Liver (tissue), 9 donors: ENCODE measurements around the gene LAPTM4A. TPM values are rescaled to one million over a fixed set of nuclear protein-coding genes. Genes with fewer than 3 reads are reported as not detected.

Source experiments
- DNase-seq: peaks from one replicate; pipeline ENCODE4 v3.0.0-alpha.2; 2017; ENCODE audit warnings: low spot score
- H3K27ac ChIP-seq, 2 donors: one replicate each; pipeline ENCODE4 v1.7.0; 2013; ENCODE audit warnings: inconsistent platforms in 2 of 2, low read length in 2 of 2, control low read depth in 1 of 2, low read depth in 1 of 2, mild to moderate bottlenecking in 1 of 2
- H3K27me3 ChIP-seq, 4 donors: one replicate each; pipeline versions ENCODE4 v1.6.1 to v1.7.0; 2013; ENCODE audit warnings: low read length in 3 of 4, inconsistent platforms in 1 of 4, mild to moderate bottlenecking in 1 of 4, moderate library complexity in 1 of 4; ENCODE audit not compliant: control insufficient read depth in 4 of 4, insufficient read depth in 4 of 4
- H3K36me3 ChIP-seq, 4 donors: one replicate each; pipeline versions ENCODE4 v1.6.1 to v1.7.0; 2013; ENCODE audit warnings: low read length in 3 of 4, mild to moderate bottlenecking in 3 of 4, low read depth in 1 of 4, moderate library complexity in 1 of 4; ENCODE audit not compliant: control insufficient read depth in 4 of 4, insufficient read depth in 3 of 4
- H3K4me1 ChIP-seq, 4 donors: one replicate each; pipeline versions ENCODE4 v1.6.1 to v1.7.0; 2013; ENCODE audit warnings: low read length in 3 of 4, mild to moderate bottlenecking in 3 of 4, moderate library complexity in 1 of 4; ENCODE audit not compliant: control insufficient read depth in 4 of 4, insufficient read depth in 4 of 4
- H3K4me3 ChIP-seq, 3 donors: one replicate each; pipeline versions ENCODE4 v1.6.1 to v1.7.0; 2013; ENCODE audit warnings: low read length in 3 of 3, control low read depth in 1 of 3, low read depth in 1 of 3, mild to moderate bottlenecking in 1 of 3
- H3K9ac ChIP-seq, 2 donors: one replicate each; pipeline ENCODE4 v1.7.0; 2013; ENCODE audit warnings: low read length in 2 of 2, mild to moderate bottlenecking in 2 of 2, moderate library complexity in 2 of 2, control low read depth in 1 of 2, low read depth in 1 of 2
- H3K9me3 ChIP-seq, 4 donors: one replicate each; pipeline versions ENCODE4 v1.6.1 to v1.7.0; 2013; ENCODE audit warnings: low read length in 3 of 4; ENCODE audit not compliant: control insufficient read depth in 4 of 4
- ATF3 ChIP-seq: IDR thresholded peaks from 2 replicates; pipeline ENCODE4 v1.6.1; 2016; ENCODE audit warnings: antibody characterized with exemption
- CTCF ChIP-seq: fragments of 150-350 bp; IDR thresholded peaks from 2 replicates; pipeline ENCODE4 v1.5.1; 2017; ENCODE audit warnings: improper control_type of control experiment, low read depth, low read length; ENCODE audit not compliant: missing input control
- GABPA ChIP-seq, 2 donors: IDR thresholded peaks in 1 of 2; conservative IDR thresholded peaks in 1 of 2; 2 replicates each; pipeline ENCODE4 v1.6.1; 2016; ENCODE audit warnings: antibody characterized with exemption in 2 of 2, mild to moderate bottlenecking in 1 of 2, moderate library complexity in 1 of 2
- HNF4A ChIP-seq, 2 donors: conservative IDR thresholded peaks; 2 replicates each; pipeline ENCODE4 v1.6.1; 2016; ENCODE audit warnings: antibody characterized with exemption in 2 of 2, mild to moderate bottlenecking in 2 of 2
- HNF4G ChIP-seq: IDR thresholded peaks from 2 replicates; pipeline ENCODE4 v1.6.1; 2016; ENCODE audit warnings: antibody characterized with exemption
- JUND ChIP-seq, 2 donors: IDR thresholded peaks; 2 replicates each; pipeline ENCODE4 v1.6.1; 2016; ENCODE audit warnings: antibody characterized with exemption in 2 of 2
- SP1 ChIP-seq: IDR thresholded peaks from 2 replicates; pipeline ENCODE4 v1.6.1; 2018; ENCODE audit warnings: antibody characterized with exemption, mild to moderate bottlenecking
- YY1 ChIP-seq: IDR thresholded peaks from 2 replicates; pipeline ENCODE4 v1.6.1; 2016; ENCODE audit warnings: antibody characterized with exemption, mild to moderate bottlenecking
- ZBTB33 ChIP-seq: IDR thresholded peaks from 2 replicates; pipeline ENCODE4 v1.6.1; 2016; ENCODE audit warnings: antibody characterized with exemption
- WGBS: extraction: QIAGEN DNeasy Blood & Tissue Kit; methylation state at CpG from one replicate; pipeline ENCODE4 v1.1.7; 2013; 5-methylcytosine and 5-hydroxymethylcytosine counted together
- polyA plus RNA-seq, 2 donors: library from polyadenylated mRNA; stranded (reverse) in 1 of 2; unstranded in 1 of 2; fragments of 200-250 nt in 1 of 2; fragments of >200 nt in 1 of 2; fragmentation: Nextera tagmentation in 1 of 2; extraction: Ambion mirVana in 1 of 2; gene quantifications; one replicate each; pipeline versions ENCODE4 v1.2.1 to v1.2.3, GENCODE V29; 2013 to 2015
- total RNA-seq, 2 donors: library from RNA; depleted of rRNA; stranded (reverse); fragments of >200 nt; gene quantifications; one replicate each; pipeline ENCODE4 v1.2.3, GENCODE V29; 2014
- donor health status: healthy.
- donor health status: healthy.
- donor health status: healthy.
- donor health status: healthy.
- donor health status: healthy.

Gene LAPTM4A
- total and polyA plus RNA-seq, 4 donors: 69.1 to 183 (median 122) TPM

- H3K4me1 ChIP-seq: peaks cover 0 to 12% (median 1%) of the 10 kb centered on the region in 4 donors
- no peak for TF ChIP-seq JUND (IDR thresholded peaks at IDR 0.05)
- no peak for TF ChIP-seq HNF4A (conservative IDR thresholded peaks at IDR 0.05)
- TF ChIP-seq SP1: no peak
- TF ChIP-seq CTCF: no peak
- TF ChIP-seq ATF3: no peak
- no peak for TF ChIP-seq GABPA (IDR thresholded peaks at IDR 0.05 in 1 of 2, conservative IDR thresholded peaks at IDR 0.05 in 1 of 2)
- peak overlapping the region in 1 of 2 donors; percentile 49 for H3K27ac ChIP-seq
- 87% methylated on average over 8 of the region's 8 CpGs for WGBS
- H3K9me3 ChIP-seq: no peaks in the 10 kb centered on the region
- H3K27me3 ChIP-seq: no peaks in the 10 kb centered on the region
- no peak overlapping the region for H3K9ac ChIP-seq
- no peak for DNase-seq
- peaks cover 6 to 49% (median 34%) of the 10 kb centered on the region in 4 donors for H3K36me3 ChIP-seq
- H3K4me3 ChIP-seq: no peak overlapping the region
Observed at GRCh38 chr2:20040489-20041172, 10.8 kb downstream of the LAPTM4A start.

GRCh38 chr2:20037660-20038059 is 13.8 kb downstream of the LAPTM4A start:
- H3K27me3 ChIP-seq: no peaks in the 10 kb centered on the region
- no peak overlapping the region for H3K27ac ChIP-seq
- WGBS: 94% methylated on average over 2 of the region's 2 CpGs
- no peak overlapping the region for H3K9ac ChIP-seq
- H3K9me3 ChIP-seq: no peaks in the 10 kb centered on the region
- H3K4me3 ChIP-seq: no peak overlapping the region
- DNase-seq: no peak
- peaks cover 0 to 8% (median 0%) of the 10 kb centered on the region in 4 donors for H3K4me1 ChIP-seq
- TF ChIP-seq HNF4G (no peak), CTCF (no peak), ZBTB33 (no peak), YY1 (no peak), HNF4A (conservative IDR thresholded peaks at IDR 0.05) (no peak)
- peaks cover 11 to 70% (median 63%) of the 10 kb centered on the region in 4 donors for H3K36me3 ChIP-seq
